GM18505 (cell line): ENCODE results near the gene UPF2.

Source experiments
- ATAC-seq: cut with Tn5 transposase; IDR thresholded peaks from one replicate; pipeline ENCODE4 v1.9.1; 2021; ENCODE audit not compliant: unreplicated experiment
- POLR2A ChIP-seq: IDR thresholded peaks from 4 replicates; pipeline ENCODE4 v1.6.1; 2011; ENCODE audit warnings: borderline replicate concordance; ENCODE audit not compliant: insufficient read depth, insufficient read length; ENCODE audit errors: extremely low read depth

Gene UPF2

GRCh38 chr10:11959966-11960365, 82.6 kb downstream of the UPF2 start:
- ATAC-seq: no peak
- no peak for TF ChIP-seq POLR2A

- no peak for TF ChIP-seq POLR2A
- ATAC-seq: no peak
Observed at GRCh38 chr10:11958956-11959355, 83.7 kb downstream of the UPF2 start.

GRCh38 chr10:11951695-11952094, 90.9 kb downstream of the UPF2 start:
- ATAC-seq: no peak
- no peak for TF ChIP-seq POLR2A

GRCh38 chr10:11950325-11951018, 92.1 kb downstream of the UPF2 start:
- ATAC-seq: no peak
- no peak for TF ChIP-seq POLR2A

GRCh38 chr10:11949152-11949551, 93.5 kb downstream of the UPF2 start:
- TF ChIP-seq POLR2A: no peak
- ATAC-seq: no peak

- TF ChIP-seq POLR2A: no peak
- ATAC-seq: no peak
Observed at GRCh38 chr10:11946652-11947051, 96.0 kb downstream of the UPF2 start.

GRCh38 chr10:11936389-11937152, 106.0 kb downstream of the UPF2 start:
- ATAC-seq: no peak
- TF ChIP-seq POLR2A: no peak

GRCh38 chr10:11934262-11934661, 108.3 kb downstream of the UPF2 start:
- no peak for TF ChIP-seq POLR2A
- ATAC-seq: no peak

GRCh38 chr10:11933577-11934223, 108.9 kb downstream of the UPF2 start:
- TF ChIP-seq POLR2A: no peak
- ATAC-seq: no peak

- TF ChIP-seq POLR2A: no peak
- ATAC-seq: no peak
Observed at GRCh38 chr10:11931038-11931437, 111.6 kb downstream of the UPF2 start.

- no peak for ATAC-seq
- TF ChIP-seq POLR2A: no peak
Observed at GRCh38 chr10:11930312-11930978, 112.2 kb downstream of the UPF2 start.

GRCh38 chr10:11927746-11928145, 114.9 kb downstream of the UPF2 start:
- TF ChIP-seq POLR2A: no peak
- no peak for ATAC-seq

- no peak for ATAC-seq
- no peak for TF ChIP-seq POLR2A
Observed at GRCh38 chr10:11921800-11922392, 120.7 kb downstream of the UPF2 start.
